Stimulated activated CD4-positive, alpha-beta T cell treated with anti-CD3 and anti-CD28 coated beads, Interleukin-4, amount 100 ng/mL, for 48 hours (primary cell): Measurements from ENCODE around the gene MKS1.

Experiments used
- DNase-seq, 2 donors: peaks; one replicate each; pipeline ENCODE4 v3.0.0-alpha.2; 2020; ENCODE audit warnings: low read depth in 2 of 2

MKS1 gene

GRCh38 chr17:58244963-58245362, 25.9 kb upstream of the MKS1 start:
- DNase-seq, result no peak

DNA sequence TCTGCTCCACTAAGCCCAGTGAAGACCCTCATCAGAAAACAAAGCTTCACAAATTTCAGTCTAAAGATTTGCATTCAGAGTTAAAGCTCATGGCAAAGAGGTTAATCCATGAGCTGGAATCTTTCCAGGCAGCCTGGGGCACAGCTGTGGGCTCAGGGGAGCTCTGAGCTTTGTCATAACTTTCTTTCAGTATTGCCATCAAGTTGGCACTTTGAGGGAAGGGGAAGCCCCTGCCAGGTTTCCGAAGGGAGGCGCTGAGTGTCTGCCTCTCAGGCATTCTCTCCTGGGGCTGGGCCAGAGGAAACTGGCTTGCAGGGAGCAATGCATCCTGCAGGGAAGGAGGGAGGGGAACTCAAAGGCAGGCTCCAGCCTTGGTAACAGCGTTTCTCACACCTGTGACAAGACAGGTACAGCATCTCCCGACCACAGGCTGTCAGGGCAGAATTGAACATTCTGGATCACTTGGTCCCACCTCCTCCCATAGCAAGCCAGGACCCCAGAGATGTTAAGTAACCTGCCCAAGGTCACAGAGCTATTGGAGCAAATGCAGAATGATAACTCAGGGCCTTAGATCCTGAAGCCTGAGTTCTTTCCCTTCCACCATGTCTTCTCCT, 23.2 kb upstream of the MKS1 start:
- DNase-seq, result peak; percentile 19 to 35

GRCh38 chr17:58239987-58240386, 20.9 kb upstream of the MKS1 start:
- no peak for DNase-seq

GRCh38 chr17:58238147-58238634, 19.1 kb upstream of the MKS1 start, which contains the start of gene LPO:
LPO (plus strand) TSS chr17:58238584; CDS start chr17:58242980, 4,396 bp downstream.
- no peak for DNase-seq

- DNase-seq, result no peak
Observed at GRCh38 chr17:58236394-58236793, 17.3 kb upstream of the MKS1 start.

DNA sequence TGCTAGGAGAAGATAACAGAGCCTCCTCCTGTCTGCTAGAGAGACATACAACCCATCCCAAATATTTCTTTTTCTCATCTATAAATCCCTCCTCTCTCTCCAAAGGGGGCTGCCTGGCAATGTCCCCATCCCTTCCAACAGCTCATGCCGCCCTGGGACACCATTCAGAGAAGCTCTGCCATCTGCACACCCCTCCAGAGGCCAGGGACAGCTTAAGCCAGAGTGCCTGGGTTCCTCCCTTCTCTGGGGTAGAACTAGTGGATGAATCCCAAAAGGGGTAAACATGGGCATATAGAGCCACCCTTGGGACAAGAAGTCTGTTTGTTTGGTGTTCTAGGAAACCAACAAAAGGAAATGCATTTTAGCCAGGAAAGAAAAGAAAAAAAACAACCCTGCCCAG, 16.8 kb upstream of the MKS1 start:
- DNase-seq, result no peak

DNA sequence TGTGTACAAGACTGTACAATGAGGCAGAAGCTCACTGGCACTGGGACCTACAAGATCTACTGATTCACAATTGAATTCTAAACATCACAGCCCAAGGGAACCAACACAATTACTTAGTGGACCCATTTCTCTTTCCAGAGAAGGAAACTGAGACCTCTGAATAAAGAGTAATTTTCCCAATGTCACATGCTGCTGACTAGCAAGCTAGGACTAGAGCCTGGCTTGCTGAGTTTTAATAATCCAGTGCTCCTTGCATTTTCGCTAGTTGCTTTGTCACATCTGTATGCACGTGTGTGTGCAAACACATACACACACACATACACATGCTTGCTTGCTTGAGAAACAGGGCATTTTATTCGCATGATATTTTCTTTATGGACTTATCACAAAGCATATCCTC, 15.5 kb upstream of the MKS1 start:
- no peak for DNase-seq

DNA sequence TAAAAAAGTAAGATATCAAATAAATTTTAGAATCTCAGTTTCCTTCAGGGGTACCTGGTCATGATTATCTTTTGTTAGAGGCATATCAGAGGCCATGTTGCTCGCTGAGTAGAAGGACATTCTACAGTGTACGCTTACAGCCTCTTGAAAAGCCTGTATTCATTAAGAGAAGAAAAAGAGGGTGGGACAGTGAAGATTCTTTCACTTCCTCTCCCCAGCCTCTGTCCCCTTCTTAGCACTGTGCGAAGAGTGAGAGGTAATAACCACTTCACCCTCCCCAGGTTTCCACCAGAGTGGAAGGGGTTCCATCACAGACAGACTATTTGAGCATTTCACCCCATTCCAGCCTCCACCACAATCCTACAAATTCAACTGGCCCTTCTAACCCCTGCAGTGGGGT, 14.5 kb upstream of the MKS1 start:
- DNase-seq, result no peak

DNA sequence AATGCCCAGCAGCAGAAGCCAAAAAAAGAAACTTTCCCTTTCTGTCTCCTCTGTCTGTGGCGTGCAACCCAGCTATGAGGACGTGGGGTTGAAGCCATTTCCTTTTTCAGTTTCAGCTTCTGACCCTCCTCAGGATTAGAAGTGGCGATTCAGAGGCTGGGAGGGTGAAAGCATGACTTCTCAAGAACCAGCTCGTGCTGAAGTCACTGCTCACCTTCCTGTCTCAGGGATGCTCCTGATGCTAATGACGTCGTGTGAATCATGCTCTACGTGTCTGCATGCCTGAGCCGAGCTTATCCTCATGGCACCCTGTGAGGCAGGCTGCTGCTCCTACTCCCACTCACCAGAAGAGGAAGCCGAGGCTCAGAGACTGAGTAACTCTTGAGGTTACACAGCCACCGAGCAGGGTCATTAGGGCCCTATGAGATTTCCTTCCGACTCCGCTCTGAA, 13.7 kb upstream of the MKS1 start:
- peak in 1 of 2 donors; percentile 31 for DNase-seq

GRCh38 chr17:58231641-58232040, 12.6 kb upstream of the MKS1 start:
- DNase-seq, result no peak

GRCh38 chr17:58229881-58230280, 10.8 kb upstream of the MKS1 start:
- DNase-seq, result no peak

DNA sequence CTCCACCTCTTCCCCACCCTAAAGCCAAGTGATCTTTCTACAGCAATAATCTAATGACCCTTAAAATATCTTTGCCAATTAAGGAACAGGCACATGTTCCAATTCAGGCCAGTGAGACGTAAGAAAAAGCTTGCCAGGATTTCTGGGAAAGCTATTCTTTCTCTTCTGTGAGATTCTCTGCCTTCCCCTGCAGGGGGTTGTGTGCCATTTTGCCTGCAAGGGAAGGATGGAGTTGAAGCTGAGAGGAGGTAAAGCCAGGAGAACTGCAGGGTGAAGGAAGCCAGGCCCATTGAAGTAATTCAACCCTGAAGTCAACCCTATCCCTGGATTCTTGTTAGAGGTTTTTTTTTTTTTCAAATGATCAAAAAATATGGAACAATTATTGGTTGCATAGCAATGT, 10.3 kb upstream of the MKS1 start:
- no peak for DNase-seq

GRCh38 chr17:58228679-58229078, 9.6 kb upstream of the MKS1 start:
- no peak for DNase-seq

GRCh38 chr17:58227733-58228132, 8.7 kb upstream of the MKS1 start:
- DNase-seq, result no peak

- DNase-seq, result no peak
Observed at GRCh38 chr17:58224315-58224714, 5.3 kb upstream of the MKS1 start.

DNA sequence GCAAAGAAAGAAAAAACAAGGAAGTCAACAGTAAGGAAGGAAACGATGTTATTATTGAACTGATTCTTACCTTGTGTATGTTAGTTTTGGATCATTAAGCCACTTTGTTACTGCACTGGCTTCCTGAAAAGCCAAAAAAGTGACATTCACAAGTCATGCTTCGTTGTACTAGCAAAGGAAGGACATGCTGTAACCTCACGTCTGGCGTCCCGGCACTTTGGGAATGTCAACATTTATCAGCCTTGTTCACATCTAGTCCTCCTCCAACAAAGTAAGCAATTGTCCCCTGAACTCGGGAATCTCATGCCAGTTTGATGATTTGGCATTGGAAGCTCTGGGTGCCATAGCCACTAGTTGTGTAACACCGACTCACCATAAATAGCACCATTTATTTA, 731 bp upstream of the MKS1 start:
- no peak for DNase-seq

DNA sequence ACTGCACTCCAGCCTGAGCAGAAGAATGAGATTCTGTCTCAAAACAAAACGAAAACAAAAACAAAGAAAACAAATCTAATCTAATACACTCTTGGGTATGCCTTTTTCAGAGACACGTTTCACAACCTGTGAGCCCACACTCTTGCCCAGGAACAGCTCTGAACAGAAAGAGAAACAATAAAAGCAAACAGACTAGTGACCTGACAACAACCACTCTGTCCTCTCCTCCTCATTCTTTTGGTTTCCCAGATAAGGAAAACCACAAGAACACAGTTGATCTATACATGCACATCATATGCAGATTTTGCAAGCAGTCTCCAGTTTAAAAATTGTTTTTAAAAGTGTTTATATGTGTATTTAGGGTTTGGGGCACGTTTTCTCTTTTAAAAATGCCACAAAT, 1.3 kb downstream of the MKS1 start:
- no peak for DNase-seq

DNA sequence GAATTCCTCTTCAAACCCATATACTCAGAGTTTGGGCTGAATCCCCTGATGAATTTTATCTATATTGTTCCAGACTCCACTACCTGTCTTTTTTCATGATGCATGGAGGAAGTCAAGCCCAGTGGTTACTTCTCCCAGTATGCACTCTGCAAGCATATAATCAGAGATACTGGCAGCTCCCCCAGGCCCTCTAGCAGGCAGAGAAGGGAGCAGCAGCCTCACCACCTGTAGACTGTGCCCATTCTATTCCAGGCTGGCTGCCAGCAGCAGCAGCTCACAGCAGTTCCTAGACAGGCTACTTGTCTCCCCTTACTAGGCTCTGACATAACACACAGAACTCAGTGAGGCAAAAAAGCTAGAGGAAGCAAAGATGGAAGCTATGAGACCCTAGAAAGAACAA, 3.4 kb downstream of the MKS1 start:
- DNase-seq, result no peak

DNA sequence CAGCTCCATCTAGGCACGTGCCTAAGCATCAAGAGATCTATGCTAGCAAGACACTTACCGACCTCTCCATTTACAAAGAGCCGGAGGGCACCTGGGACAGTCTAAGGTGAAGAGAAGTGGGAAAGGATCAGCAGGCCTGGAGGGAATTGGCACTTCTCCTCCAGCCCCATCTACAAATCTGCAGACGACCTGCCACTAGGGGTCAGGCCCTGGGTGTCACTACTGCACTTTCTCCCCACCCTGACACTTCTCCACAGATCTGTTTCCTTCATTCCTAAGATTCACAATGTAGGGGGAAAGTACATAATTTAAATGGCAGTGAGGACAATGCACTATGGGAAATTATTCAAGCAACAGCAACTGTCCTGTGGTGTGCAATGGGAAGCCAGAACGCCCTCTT, 8.1 kb downstream of the MKS1 start:
- DNase-seq, result no peak

DNA sequence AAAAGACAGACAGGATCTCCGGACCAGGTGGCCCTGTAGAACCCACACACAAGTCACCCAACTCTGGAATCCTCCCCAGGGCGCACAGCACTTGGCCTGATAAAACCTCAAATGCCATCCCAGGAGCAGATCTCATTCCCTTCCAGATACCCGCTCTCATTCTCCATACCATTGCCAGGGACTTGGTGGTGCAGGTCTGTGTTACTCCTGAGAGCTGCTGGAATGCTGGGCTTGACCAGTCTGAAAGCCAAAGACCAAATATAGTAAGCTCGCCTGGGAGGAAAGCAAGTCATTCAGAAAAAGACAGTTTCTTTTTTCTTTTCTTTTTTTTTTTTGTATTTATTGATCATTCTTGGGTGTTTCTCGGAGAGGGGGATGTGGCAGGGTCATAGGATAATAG, 10.7 kb downstream of the MKS1 start:
- DNase-seq, result no peak

GRCh38 chr17:58207451-58207850, 11.6 kb downstream of the MKS1 start:
- no peak for DNase-seq

DNA sequence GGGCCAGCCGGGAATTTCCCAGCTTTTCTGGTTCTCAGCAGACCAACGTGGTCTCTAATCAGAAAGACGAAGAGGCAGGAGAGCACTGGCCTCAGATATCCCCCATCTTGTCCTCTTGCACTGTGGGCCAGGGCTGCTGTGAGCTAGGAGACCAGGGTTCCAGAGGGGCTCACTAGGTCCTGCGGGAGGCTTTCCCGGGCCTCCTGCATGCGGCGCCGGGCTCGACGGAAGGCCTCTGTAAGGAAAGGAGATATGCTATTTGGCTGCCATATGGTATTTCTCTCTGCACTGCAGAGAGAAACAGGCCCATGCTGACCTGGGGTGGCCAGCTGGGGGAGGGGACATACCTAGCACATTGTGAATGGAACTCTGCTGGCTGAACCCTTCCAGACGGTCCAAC, 13.1 kb downstream of the MKS1 start:
- no peak for DNase-seq

DNA sequence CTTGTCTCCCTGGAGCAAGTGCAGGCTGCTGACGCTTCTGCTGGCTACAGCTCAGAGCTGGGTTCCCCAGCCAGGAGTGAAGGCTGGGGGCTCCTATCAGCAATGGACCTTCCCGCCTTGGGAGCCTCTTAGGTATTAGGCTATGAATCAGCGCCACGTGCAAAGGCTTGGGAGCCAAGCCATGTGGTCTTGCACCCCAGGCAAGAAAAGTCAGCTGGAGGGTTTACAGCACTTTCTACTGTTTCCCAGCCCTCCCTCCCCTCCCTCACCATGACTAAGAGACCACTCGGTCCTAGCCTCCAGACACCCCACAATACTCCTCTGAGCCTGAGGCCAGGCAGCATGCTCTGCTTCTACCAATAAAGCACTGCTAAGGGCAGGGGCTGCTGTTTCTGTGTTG, 14.3 kb downstream of the MKS1 start:
- no peak for DNase-seq

- no peak for DNase-seq
Observed at GRCh38 chr17:58202859-58203258, 16.2 kb downstream of the MKS1 start.
